ENCODE data around the gene OR2T3.
"Not testable (repeated sequence)": the region's sequence is repeated elsewhere in the genome, so short reads cannot be mapped to it uniquely, and the experiment has no call there.

The OR2T3 gene

DNA sequence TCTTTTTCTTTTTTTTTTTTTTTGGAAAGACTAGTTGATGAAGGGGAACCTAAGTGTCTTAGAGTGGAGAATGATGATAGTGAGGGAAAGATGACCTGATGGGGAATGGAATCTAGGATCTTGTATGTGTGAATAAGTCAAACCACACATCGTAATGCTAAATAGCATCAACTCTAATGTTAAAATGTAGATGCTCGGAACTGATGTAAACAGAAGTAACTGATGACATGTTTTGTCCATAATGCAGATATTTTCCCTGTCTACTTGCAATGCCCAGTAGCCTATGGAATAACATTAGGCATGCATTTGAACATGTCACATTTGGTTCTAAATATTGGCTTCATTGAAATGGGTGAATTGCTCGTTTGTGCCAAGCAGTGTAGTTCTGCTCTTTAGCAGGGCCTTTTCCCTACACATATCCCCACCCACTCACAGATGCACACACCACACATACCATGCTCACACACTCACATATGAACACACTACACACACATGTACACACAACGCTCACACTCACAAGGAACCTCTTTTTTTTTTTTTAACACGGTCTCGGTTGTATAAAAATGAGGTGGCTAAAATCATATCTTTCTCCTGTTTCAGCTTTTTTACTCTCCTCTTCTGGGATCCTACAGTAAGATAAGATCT is 23.2 kb upstream of the OR2T3 start:
- H3K4me3 ChIP-seq (ENCODE audit: low read depth, low read length); H3K27me3 ChIP-seq (replicated peaks); H3K36me3 ChIP-seq (replicated peaks); H3K27ac ChIP-seq; in situ Hi-C loops (cut with HindIII; ENCODE audit: low pct_ligation_motif_present, low sequenced_read_pairs); DNase-seq: not testable (repeated sequence)

DNA sequence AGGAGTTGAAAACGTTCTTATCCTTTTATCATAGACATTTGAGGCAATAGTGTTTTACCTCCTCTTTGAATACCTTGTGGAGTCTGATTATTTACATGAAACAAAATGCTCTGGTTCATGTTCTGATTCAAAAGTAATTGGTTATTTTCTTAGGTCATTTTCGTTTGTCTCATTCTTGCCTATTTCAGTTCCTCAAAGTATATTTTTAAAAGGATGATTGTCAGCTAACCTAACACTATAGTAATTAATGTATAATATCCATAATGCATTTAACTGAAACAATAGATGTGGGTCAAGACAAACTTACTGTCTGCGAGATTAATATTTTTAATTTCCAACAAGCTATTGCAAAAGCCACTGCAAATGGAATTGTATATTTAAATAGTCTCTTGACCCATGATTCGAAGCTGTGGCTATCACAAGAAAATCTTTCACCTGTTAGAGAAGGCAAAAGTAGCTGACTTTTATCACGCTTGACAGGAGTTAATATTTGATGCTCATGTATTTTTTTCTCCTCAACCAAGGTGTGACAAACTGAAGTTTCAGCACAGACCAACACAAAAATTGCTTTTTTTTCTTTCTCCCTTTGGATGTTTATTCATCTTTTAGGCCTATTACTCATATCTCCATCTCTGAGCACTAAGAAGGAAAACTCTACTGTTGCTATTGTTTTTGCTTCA is 22.5 kb upstream of the OR2T3 start:
- H3K27ac ChIP-seq; H3K36me3 ChIP-seq (replicated peaks); in situ Hi-C loops (cut with HindIII; ENCODE audit: low pct_ligation_motif_present, low sequenced_read_pairs); H3K4me3 ChIP-seq (ENCODE audit: low read depth, low read length); H3K27me3 ChIP-seq (replicated peaks); DNase-seq: not testable (repeated sequence)

DNA sequence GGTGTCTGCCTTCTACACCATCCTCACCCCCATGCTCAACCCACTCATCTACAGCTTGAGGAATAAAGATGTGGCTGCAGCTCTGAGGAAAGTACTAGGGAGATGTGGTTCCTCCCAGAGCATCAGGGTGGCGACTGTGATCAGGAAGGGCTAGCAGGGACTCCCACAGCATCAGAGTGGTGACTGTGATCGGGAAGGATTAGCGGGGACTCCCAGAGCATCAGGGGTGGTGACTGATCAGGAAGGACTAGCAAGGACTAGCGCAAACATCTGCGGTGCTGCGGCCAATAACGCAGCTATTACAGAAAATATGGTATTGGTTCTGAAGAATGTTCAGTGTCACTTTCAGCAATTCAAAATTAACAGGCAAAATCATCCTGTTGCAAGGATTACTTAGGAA is 19.5 kb upstream of the OR2T3 start:
- in situ Hi-C loops (cut with HindIII; ENCODE audit: low pct_ligation_motif_present, low sequenced_read_pairs); DNase-seq; H3K27me3 ChIP-seq (replicated peaks); H3K4me3 ChIP-seq (ENCODE audit: low read depth, low read length); H3K27ac ChIP-seq; H3K36me3 ChIP-seq (replicated peaks): not testable (repeated sequence)

DNA sequence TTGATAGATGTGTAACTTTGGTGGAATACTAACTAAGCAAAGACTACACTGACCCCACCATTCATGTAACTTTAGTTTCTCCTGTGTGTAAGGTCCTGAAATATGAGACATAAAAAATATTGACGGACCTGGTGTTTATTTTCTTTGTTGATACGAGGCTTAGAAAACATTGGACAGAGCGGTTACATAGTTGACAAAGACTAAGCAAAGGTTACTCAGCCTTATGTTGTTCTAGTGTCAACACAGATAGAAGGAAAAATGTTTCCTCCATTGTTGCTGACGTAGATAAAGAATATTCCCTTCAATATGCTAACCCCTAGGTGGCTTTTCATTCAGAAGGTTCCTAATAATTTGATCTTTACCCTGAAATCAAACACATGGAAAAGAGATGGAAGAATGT is 18.1 kb upstream of the OR2T3 start:
- DNase-seq; H3K27ac ChIP-seq; H3K36me3 ChIP-seq (replicated peaks); in situ Hi-C loops (cut with HindIII; ENCODE audit: low pct_ligation_motif_present, low sequenced_read_pairs); H3K27me3 ChIP-seq (replicated peaks); H3K4me3 ChIP-seq (ENCODE audit: low read depth, low read length): not testable (repeated sequence)

DNA sequence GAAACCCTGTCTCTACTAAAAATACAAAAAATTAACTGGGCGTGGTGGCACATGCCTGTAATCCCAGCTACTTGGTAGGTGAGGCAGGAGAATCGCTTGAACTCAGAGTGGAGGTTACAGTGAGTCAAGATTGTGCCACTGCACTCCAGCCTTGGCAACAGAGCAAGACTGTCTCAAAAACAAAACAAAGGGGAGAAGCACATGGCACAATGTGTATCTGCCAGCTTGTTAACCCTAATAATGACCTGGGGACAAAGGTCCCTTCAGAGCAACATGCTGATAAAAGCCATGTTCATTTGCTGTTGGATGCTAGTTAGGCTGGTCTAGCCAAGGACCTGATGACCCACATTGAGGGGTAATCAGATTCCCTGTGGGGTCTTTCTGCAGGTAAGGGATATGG is 16.5 kb upstream of the OR2T3 start:
- H3K27me3 ChIP-seq (replicated peaks); H3K4me3 ChIP-seq (ENCODE audit: low read depth, low read length); DNase-seq; H3K36me3 ChIP-seq (replicated peaks); in situ Hi-C loops (cut with HindIII; ENCODE audit: low pct_ligation_motif_present, low sequenced_read_pairs); H3K27ac ChIP-seq: not testable (repeated sequence)

DNA sequence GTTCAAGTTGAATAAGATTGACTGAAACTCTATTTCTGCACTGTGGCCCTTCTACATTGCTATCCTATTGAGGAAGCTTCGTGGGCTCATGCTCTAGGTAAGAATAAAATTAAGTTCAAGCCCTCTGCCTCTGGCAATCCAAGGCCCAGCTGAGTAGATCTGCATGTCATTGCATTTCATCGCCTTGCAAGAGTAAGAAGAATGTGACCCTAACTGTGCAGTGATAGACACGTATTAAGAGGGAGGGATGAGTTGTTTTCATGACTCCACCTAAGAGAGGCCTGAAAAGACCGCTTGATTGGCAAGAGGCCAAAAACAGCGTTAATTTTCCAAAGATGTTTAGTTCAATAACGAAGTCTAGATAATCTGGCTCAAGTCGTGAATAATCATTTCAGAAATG is 14.0 kb upstream of the OR2T3 start:
- H3K4me3 ChIP-seq (ENCODE audit: low read depth, low read length); H3K36me3 ChIP-seq (replicated peaks); H3K27ac ChIP-seq; in situ Hi-C loops (cut with HindIII; ENCODE audit: low pct_ligation_motif_present, low sequenced_read_pairs); H3K27me3 ChIP-seq (replicated peaks); DNase-seq: not testable (repeated sequence)

DNA sequence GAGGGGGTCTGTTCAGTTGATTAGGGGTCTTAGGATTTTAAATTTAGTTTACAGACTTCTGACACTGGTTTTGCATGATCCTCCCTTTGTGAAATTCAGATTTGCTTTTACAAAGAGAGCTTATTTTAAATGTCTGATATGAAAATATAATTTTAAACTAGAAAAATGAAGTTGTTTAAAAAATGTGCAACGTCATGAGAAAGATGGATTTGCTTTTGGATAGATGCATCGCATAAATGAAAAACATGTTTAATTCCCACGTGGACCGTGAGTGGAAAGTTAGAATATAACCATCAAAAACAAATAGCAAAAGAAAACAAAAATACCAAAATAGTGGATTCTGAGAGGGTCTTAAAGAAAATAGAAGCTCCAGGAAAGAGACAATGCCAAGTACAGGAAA is 2.0 kb upstream of the OR2T3 start:
- H3K27me3 ChIP-seq (replicated peaks) = no peaks in the 10 kb centered on the region
- in situ Hi-C loops (cut with HindIII; ENCODE audit: low pct_ligation_motif_present, low sequenced_read_pairs) = no loop called here
- H3K4me3 ChIP-seq (ENCODE audit: low read depth, low read length) = no peak overlapping the region
- TF ChIP-seq, protein P1, sequence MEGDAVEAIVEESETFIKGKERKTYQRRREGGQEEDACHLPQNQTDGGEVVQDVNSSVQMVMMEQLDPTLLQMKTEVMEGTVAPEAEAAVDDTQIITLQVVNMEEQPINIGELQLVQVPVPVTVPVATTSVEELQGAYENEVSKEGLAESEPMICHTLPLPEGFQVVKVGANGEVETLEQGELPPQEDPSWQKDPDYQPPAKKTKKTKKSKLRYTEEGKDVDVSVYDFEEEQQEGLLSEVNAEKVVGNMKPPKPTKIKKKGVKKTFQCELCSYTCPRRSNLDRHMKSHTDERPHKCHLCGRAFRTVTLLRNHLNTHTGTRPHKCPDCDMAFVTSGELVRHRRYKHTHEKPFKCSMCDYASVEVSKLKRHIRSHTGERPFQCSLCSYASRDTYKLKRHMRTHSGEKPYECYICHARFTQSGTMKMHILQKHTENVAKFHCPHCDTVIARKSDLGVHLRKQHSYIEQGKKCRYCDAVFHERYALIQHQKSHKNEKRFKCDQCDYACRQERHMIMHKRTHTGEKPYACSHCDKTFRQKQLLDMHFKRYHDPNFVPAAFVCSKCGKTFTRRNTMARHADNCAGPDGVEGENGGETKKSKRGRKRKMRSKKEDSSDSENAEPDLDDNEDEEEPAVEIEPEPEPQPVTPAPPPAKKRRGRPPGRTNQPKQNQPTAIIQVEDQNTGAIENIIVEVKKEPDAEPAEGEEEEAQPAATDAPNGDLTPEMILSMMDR (IDR thresholded peaks at IDR 0.05; ENCODE audit: low read depth, low read length, missing control alignments) = no peak
- no peaks in the 10 kb centered on the region for H3K36me3 ChIP-seq (replicated peaks)
- H3K27ac ChIP-seq = no peak overlapping the region
- DNase-seq = no peak

DNA sequence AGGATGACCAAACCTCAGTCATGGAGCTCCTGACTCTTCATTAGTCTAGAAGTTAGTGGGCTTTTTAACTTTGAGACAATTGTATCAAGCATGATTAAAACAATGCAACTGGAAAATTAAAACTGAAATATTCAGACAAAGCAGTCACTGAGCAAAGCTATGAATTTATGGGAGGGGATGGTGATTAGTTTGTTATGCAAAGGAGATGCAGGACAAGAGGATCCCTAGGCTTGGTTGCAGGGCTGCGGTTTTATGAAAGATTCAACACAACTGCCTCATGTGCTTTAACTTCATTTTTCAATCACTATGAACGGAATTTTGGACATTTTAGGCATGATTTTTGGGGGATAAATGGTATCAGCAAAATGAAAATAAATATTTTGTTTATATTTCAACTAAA is 1.0 kb upstream of the OR2T3 start:
- in situ Hi-C loops (cut with HindIII; ENCODE audit: low pct_ligation_motif_present, low sequenced_read_pairs); H3K36me3 ChIP-seq (replicated peaks): not testable (repeated sequence)

DNA sequence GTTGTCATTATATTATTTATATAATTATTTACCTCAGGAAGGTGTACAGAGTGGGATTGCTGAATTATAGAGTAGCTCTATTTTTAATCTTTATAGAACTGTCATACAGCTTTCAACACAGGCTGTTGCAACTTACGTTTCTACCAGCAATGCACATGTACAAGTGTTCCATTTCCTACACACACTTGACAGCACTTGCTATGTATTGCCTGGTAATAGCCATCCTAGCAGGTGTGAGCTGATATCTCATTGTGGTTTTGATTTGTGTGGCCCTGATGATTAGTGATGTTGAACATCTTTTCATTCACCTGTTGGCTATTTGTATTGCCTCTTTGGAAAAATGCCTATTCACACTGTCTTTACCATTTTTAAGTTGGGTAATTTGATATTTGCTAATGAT is 2.5 kb downstream of the OR2T3 start:
- H3K36me3 ChIP-seq (replicated peaks); H3K4me3 ChIP-seq (ENCODE audit: low read depth, low read length); H3K27me3 ChIP-seq (replicated peaks); H3K27ac ChIP-seq; DNase-seq; in situ Hi-C loops (cut with HindIII; ENCODE audit: low pct_ligation_motif_present, low sequenced_read_pairs): not testable (repeated sequence)

More for the DNA sequence above, 1.0 kb upstream of the OR2T3 start:
- H3K27me3 ChIP-seq (replicated peaks); H3K4me3 ChIP-seq (ENCODE audit: low read depth, low read length); DNase-seq; H3K27ac ChIP-seq: not testable (repeated sequence)

DNA sequence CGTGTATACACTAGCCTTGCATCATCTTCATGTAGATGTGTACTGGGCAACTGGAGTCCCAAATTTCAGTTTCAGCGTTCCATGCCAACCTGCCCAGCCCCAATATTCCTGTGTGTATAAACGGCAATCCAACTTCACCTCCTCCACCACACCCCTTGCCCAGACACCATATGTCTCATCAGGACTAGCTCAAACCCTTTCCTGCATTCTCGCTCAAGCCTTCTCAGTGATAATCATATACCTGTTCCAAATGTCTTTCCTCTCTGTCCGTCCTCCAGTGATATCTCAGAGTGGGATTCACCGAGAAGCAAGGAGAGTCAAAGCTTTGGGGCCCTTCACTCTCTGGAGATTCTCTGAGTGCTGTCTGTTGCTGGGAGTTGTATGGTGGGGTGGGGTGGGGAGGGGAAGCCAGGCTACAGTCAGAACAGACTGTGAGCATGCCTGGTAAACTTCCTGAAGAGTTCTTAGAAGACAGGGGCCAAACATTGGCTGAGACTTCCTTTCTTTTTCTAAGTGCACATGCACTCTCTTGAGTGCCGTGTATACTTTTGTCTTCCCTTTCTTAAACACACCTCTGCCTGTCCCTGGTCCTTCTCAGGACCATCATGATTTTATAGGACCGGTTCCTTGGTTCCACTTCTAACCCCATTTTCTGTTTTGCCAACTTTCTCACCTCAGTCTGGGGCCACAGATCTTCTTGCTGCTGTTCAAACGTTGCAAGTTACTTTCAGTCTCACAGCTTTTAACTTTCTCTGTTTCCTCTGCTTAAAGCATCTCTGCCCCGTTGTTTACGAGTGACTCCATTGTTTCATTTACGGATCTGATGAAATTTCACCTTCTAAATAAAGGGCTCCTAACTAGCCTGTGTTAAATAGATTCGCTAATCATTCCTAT is 8.8 kb downstream of the OR2T3 start:
- H3K27me3 ChIP-seq (replicated peaks); H3K4me3 ChIP-seq (ENCODE audit: low read depth, low read length); DNase-seq; H3K27ac ChIP-seq; in situ Hi-C loops (cut with HindIII; ENCODE audit: low pct_ligation_motif_present, low sequenced_read_pairs); H3K36me3 ChIP-seq (replicated peaks): not testable (repeated sequence)

DNA sequence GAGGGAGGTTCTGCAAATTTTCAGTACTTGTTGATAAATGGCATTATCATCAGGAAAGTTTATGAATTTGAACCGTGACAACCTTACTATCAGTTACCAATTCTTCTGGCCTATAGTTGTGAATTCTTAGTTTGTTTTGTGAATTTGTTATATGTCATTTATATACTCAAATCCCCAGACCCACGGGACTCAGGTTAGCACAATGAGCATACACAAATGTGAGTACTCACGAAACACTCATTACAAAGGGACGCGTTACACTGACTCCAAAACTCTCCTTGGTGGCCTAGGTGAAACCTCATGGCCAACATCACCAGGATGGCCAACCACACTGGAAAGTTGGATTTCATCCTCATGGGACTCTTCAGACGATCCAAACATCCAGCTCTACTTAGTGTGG is 15.1 kb downstream of the OR2T3 start, which contains the start of gene OR2T5:
OR2T5 (plus strand) TSS at position 301 of the 400 bp plus-strand sequence; CDS start at position 301, 0 bp downstream.
- DNase-seq; H3K27me3 ChIP-seq (replicated peaks); in situ Hi-C loops (cut with HindIII; ENCODE audit: low pct_ligation_motif_present, low sequenced_read_pairs); H3K27ac ChIP-seq; H3K4me3 ChIP-seq (ENCODE audit: low read depth, low read length); H3K36me3 ChIP-seq (replicated peaks): not testable (repeated sequence)

DNA sequence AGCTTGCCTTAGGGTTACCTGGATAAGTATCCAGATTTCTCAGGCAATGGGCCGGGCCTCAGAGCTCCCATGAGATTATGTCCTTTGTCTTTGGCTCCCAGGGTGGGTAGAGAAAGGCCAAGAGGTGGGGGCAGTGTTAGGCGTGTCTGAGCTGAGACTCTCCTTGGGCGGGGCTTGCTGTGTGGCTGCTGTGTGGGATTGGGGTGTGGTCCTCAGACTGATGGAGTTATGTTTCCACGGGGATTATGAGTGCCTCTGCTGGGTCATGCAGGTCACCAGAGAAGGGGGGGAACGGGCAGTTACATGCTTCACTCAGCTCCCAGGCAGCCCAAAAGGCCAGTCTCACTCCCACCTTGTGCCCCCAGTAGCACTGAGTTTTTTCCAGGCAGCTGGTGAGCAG is 23.5 kb downstream of the OR2T3 start:
- in situ Hi-C loops (cut with HindIII; ENCODE audit: low pct_ligation_motif_present, low sequenced_read_pairs); H3K4me3 ChIP-seq (ENCODE audit: low read depth, low read length); H3K27ac ChIP-seq; DNase-seq; H3K27me3 ChIP-seq (replicated peaks); H3K36me3 ChIP-seq (replicated peaks): not testable (repeated sequence)

DNA sequence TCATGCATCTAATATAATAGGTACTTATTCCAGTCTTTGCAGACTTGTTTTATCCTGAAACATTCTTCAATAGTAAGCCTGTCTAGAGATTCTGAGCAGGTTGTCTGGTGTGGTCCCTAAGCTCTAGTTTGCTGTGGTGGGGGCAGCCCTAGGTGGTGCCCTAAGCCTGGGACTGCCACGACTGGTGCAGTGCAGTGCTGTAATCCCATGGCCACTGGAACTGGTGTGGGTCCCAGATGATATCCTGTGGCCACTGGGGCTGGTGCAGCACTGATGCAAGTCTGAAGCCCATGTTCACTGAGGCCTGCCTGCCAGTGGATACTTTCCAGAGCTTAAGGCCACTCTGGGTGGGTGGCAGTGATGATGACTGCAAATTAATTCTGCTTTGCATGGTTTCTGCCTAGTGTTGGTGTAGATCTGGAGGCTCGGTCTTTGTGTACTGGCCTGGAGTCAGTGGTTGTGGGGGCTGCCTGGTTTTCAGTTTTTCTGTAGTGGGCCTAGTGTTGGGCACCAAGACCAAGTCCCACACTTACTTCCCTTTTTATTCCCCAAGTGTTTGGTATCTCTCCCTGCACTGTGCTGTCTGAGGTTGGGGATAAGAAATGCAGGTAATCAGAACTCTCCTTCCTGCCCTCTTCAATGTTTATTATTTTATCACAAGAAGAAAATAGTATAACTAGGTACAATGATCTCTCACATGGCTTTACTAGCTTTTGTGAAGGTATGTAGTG is 27.3 kb downstream of the OR2T3 start:
- DNase-seq; H3K4me3 ChIP-seq (ENCODE audit: low read depth, low read length); H3K27ac ChIP-seq; in situ Hi-C loops (cut with HindIII; ENCODE audit: low pct_ligation_motif_present, low sequenced_read_pairs); H3K36me3 ChIP-seq (replicated peaks); H3K27me3 ChIP-seq (replicated peaks): not testable (repeated sequence)
